ENCODE data around the gene TGIF2.
A peak's percentile ranks its signal among the peaks of the same experiment; 100 is the strongest.
"Not testable (repeated sequence)": the region's sequence is repeated elsewhere in the genome, so short reads cannot be mapped to it uniquely, and the experiment has no call there.

TGIF2 gene

DNA sequence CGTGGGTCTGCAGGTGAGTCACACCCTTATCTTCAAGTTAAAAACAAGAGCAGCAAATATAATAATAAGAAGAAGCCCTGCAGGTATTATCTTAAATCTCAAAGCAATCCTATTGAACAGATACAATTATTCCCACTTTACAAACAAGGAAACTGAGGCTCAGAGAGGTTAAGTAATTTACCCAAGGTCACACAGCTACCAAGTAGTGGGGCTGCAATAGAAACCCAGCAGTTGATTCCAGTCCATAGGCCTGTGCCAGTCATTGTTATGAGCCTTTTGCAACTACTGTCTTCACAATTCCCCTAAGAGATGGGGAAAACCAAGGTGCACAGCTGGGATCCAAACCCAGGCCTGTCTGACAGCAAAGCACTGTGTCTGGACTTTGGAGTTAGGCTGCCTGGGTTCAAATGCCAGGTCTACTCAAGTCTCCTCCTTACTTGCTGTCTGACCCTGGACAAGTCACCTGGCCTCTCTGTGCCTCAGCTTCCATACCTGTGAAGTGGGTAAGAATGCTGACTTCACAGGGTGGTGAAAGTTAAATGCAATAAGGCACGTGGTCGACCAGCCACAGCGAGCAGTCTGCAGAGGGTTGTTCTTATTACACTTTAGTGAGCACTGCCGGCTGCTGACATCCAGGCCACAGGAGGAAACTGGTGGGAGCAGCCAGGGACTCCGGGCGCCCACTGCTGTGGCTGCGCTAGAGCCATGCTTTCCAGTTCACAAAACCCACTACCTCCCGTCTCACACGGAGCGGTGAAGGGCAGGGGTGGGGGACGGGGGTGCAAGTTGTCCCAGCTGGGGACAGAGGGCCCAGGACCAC is 26.0 kb upstream of the TGIF2 start:
- DNase-seq = no peak

DNA sequence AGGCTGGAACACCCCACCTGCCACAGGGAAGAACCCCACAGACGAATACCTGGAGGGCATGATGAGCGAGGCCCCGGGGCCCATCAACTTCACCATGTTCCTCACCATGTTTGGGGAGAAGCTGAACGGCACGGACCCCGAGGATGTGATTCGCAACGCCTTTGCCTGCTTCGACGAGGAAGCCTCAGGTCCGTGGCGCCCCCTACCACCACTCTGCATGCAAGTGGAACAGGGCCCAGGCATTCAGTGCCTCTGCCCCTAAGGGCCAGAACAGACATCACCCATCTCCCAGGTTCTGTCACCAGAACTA is 25.4 kb upstream of the TGIF2 start:
- DNase-seq = peak; percentile 22 to 27

DNA sequence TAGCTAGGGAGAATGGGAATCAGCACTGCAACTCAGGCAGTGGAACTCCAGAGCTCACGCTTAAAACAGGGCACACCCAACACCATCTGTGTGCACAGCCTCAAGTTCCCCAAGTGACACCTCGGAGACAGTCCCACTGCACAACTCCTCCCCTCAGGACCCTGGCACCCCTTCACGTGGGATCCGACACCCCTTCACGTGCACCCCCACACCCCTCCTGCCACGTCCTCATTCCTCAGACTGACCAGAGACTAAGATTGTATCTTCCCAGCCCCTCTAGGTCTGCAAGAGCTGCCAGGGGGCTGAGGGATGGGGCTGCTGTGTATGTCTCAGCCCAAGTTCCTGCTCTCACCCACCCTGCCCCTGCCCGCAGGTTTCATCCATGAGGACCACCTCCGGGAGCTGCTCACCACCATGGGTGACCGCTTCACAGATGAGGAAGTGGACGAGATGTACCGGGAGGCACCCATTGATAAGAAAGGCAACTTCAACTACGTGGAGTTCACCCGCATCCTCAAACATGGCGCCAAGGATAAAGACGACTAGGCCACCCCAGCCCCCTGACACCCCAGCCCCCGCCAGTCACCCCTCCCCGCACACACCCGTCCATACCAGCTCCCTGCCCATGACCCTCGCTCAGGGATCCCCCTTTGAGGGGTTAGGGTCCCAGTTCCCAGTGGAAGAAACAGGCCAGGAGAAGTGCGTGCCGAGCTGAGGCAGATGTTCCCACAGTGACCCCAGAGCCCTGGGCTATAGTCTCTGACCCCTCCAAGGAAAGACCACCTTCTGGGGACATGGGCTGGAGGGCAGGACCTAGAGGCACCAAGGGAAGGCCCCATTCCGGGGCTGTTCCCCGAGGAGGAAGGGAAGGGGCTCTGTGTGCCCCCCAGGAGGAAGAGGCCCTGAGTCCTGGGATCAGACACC is 24.4 kb upstream of the TGIF2 start:
- DNase-seq = no peak

DNA sequence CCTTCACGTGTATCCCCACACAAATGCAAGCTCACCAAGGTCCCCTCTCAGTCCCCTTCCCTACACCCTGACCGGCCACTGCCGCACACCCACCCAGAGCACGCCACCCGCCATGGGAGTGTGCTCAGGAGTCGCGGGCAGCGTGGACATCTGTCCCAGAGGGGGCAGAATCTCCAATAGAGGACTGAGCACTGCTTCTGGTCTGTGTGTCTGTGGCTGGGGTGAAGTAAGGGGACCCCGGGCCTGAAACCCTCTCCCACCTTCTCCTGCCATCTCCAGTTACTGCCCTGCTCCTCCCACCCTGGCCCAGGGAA is 23.8 kb upstream of the TGIF2 start:
- DNase-seq = no peak

DNA sequence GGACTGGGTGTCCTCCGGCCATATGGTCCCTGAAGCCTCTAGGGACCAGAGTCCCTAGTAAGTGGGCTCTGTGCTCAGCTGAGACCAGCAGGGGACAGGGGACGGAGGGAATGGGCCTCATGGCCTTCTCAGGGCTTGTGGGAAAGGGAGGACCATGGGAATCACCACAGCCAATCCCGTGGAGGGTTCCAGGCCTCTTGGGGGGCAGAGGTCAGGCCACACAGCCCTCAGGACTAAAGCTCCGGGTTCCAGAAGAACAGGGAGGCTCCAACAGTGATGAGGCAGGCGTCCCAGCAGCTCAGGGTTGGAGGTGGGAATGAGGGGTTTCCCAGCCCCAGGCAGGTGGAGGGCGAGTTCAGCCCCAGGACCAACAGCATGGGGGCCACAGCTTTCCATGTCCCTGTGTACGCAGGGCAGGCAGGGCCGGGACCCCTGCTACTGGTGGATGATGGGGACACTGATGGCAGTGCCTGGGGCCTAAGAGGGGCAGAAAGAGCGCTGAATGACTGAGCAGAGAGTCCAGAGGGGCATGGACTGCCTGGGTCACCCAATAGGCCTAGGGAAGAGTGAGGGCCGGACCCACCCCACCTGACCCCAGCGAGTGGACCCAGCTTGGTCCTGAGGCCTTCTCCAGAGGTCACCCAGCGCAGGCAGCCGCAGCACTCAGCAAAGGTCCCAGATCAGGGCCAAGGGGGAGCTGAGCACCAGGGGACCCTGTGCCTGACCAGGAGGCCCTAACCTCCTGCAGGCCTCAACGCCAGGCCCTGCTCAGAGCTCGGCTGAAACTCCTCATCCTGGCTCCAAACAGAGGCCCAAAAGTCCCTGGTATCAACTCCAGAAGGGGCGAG is 23.2 kb upstream of the TGIF2 start:
- no peak for DNase-seq

DNA sequence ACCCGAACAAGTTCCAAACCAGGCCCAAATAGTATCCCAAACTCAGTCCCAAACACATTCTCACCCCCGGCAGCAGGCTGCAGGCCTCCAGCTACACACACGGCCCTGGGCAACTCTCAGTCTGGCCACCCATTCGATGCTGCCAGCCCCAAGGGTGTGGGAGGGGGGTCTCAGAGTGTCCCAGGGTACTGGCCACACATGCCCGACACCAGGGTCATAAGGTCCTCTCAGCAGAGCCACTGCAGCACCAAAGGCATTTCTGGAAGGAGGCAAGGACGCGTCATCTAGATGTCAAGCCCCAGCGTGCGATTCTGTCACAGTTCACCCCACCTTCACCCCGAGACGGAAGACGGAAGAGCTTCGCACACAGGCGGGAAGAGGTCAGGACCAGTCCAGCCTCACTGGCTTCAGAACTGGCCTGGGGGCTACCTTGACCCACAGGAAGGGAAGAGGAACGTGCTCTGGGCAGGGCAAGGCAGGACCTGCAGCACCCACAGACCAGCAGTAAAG is 22.6 kb upstream of the TGIF2 start:
- DNase-seq = no peak

DNA sequence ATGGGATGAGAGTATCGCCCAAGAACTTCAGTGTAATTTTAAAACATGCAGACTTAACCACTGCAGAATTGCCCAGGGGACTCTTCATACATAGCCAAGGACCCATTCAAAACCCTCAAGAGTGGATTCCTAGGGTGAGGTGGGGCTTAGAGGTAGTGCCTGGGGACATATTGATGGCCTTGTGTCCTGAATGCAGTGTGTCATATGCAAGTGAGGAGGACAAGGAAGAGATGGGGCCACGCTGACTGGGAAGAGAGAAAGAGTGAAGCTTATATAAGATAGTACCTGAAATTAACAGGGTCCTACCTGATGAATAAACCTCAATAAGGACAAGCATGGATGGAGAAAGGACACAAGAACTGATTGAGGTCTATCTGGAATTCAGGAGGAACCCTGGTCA is 18.1 kb upstream of the TGIF2 start:
- DNase-seq = no peak

DNA sequence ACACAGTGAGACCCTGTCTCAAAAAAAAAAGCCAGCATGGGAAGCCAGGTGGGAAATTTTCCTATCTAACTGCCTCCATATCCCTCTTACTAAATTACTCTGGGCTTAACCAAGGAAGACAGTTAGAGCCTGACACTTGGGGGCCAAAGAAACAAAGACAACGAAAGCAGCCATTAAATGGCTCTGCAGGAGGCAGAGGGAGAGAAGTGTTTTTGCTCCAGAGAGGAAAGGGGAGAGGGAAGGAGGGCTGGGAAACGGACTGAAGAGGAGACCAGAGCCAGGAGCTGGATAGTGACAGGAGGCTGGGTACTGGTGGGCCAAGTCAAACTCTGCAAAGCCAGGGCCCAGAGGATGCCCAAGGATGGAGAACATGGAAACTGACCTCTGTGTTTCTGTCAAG is 10.7 kb upstream of the TGIF2 start:
- no peak for DNase-seq

DNA sequence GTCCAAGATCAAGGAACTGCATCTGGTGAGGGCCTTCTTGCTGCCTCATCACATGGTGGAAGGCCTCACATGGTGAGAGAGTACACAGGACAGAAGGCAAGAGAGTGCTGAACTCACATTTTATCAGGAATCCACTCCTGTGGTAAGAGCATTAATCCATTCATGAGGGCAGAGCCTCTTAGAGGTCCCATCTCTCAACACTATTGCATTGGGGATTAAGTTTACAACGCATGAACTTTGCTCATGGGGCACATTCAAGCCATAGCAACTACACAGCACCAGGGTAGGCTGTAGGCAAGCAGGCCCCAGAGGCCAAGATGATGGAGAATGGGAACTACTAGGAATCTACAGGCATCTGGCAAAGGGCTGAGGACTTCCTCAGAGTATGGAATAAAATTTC is 10.0 kb upstream of the TGIF2 start:
- no peak for DNase-seq

DNA sequence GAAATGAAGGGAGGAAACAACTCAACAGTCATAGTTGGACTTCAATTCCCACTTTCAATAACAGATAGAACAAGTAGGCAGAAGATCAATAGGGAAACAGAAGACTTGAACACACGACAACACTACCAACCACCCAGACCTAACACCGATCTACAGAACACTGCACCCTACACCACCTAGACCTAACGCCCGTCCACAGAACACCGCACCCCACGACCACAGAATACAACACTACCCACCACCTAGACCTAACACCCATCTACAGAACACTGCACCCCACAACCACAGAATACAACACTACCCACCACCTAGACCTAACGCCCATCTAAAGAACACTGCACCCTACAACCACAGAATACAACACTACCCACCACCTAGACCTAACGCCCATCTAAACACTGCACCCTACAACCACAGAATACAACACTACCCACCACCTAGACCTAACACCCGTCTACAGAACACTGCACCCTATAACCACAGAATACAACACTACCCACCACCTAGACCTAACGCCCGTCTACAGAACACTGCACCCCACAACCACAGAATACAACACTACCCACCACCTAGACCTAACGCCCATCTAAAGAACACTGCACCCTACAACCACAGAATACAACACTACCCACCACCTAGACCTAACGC is 9.2 kb upstream of the TGIF2 start:
- not testable (repeated sequence) for DNase-seq

DNA sequence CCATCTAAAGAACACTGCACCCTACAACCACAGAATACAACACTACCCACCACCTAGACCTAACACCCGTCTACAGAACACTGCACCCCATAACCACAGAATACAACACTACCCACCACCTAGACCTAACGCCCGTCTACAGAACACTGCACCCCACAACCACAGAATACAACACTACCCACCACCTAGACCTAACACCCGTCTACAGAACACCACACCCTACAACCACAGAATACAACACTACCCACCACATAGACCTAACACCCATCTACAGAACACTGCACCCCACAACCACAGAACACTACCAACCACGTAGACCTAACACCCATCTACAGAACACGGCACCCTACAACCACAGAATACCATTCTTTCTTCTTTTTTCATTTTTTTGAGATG is 8.7 kb upstream of the TGIF2 start:
- DNase-seq = not testable (repeated sequence)

DNA sequence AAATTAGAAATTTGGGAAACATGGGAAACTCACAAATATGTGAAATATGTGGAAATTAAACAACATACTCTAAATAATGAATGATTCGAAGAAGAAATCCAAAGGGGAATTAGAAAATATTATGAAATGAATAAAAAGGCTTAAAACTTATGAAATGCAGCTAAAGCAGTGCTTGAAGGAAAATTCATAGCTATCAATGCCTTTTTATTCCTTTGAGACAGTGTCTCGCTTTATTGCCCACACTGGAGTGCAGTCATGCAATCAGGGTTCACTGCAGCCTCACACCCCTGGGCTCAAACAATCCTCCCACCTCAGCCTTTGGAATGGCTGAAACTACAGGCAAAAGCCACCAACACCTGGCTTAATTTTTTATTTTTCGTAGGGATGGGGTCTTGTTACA is 7.9 kb upstream of the TGIF2 start:
- DNase-seq = no peak

DNA sequence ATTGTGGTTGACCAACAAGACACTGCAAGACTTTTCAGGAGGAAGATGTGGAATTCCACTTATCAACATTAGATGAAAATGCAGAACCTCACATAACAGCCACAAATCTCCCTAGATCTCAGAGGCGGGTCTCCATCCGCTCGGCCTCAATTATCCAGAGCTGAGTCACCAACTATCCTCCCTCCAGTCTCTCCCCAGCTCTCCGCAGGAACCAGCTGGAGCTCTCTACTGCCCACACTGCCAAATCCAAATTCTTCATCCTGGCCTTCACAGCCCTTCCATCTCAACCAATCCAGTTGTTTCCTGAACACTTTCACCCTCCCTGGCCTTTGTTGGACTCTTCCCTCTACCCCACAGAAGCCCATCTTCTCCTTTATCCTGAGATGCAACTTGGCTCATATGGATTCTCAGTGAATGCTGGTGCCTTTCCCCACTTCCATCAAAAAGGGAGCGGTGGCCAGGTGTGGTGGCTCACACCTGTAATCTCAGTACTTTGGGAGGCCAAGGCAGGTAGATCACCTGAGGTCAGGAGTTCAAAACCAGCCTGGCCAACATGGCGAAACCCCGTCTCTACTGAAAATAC is 3.5 kb upstream of the TGIF2 start:
- DNase-seq = no peak

DNA sequence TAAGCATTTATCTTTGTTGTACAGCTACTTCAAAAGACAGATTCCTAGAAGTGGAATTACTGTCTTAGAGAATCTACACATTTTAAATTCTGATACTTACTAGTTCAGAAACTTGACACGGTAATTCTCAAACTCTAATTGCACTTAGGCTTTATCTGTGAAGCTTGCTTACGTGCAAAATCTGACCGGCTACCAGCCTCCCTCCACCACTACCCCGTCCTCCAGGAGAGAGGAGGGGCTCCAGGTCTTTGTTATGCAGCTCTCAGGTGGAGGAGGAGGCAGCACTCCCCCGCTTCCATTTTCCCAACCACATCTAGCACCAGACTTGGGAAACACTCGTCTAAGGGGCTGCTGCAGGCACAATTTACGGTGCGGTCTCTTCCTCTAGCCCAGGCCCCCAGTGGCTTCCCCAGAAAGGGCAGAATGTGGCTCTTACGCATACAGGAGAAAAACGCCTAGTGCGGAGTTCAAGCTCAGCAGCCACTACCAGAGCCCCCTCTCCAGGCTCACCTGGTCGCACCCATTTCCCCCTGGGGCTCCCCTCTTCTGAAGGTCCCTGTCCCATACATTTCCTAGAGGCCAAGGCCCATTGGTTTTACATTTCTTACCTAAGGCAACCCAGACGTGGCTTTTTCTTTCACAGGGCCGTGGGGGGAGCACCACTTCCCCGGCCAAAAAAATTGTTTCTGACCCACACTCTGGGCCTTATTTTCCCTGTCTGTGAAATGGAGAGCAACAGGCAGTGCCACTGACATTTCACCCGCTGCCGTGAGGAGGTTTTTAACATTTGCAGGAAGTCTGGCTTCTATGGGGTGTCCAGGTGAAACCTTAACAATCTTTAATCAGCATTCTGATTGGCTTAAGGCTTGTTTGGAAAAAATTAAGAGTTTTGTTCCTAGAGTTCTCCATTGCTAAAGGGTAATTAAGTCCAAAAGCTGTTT is 1.6 kb upstream of the TGIF2 start:
- no peak for DNase-seq

DNA sequence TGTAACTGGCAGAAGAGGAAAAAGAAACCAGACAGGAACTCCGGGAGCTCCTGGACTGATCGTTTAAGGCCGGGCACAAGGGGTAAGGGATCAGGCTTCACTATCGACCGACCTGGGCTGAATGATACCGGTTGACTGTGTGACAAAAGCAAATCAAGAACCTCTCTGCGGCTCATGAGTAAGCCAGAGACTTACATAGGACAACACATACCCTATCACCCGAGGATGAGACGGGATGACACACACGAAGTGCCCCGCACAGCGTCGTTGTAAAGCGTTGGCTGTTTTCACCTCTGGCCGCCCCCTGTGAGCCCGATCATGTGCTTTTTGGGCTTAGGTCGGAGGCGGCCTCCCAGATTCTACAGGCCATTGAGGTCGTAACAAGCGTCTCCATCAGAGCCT is 695 bp upstream of the TGIF2 start:
- DNase-seq = no peak

DNA sequence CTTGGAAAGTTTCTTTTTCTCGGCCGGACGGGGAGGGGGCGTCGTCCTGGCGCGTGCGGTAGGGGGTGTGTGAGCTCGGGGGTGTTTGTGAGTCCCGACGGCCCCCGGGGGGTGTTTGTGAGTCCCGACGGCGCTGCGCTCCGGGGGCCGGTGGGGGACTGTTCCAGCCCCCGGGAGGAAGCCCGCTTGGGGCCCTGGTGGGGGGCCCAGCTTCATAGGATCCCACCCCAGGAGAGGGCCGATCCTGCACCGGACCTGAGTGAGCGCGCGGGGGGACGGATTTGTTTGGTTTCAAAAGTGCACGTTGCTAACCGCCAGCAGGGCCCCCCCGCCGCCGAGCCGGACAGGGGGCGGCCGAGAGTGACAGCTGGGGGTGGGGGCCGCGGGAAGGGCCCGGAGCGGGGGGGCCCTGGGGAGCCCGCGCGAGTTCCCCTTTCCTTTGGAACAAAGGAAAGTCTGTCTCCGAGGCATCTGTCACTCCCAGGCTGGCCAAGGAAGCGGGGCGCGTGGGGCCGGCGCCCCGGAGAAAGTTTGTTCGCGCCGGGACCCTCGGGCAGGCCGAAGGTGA is 485 bp downstream of the TGIF2 start:
- no peak for DNase-seq

DNA sequence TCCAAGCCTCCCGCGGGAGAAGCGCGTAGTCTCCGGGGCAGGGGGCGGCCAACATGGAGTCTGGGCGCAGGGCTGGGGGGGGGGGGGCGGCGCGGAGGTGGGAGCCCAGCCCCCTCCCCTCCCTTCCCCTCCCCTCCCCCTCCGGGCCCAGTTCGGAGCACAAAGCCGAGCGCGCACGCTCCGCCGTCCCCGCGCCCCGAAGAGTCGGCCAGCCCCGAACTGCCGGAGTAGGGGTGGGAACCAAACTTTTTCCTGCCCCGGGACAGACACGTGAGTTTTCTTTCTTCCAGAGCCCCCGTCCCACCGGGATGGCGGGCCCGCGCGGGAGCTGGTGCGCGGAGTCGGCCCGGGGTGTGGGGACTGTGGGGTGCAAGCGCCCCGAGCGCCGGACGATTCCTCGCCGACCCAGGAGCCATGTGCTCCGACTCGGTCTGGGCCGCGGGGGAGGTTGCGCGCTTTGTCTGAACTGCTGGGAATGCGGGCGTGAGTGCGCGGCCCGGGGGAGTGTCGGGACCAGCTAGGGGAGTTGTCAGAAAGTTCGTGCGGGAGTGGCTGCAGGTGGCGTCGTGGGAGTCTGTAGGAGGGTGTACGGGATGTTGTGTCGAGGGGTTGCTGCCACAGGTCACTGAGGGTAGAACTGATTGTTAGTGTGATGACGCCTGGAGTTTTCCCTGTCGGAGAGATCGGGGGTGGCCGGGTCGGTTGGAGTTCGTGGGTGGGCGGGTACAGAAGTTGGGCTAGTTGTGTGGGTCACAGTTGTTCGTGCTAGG is 1.2 kb downstream of the TGIF2 start:
- no peak for DNase-seq

DNA sequence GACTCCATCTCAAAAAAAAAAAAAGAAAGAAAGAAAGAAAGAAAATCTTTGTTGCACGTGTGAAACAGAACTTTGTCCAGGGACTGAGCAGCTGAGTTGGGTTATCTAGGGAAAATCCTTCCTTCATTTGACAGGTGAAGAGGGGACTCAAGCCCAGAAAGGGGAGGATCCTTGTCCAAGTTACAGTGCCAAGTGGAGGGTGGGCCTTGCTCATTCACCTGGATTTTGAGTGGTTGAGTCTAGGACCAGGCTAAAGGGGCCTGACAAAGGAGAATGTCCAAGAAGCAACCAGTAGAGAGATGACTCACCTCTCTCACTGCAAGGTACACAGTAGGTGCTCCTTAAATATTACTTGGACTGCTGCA is 2.7 kb downstream of the TGIF2 start:
- no peak for DNase-seq

DNA sequence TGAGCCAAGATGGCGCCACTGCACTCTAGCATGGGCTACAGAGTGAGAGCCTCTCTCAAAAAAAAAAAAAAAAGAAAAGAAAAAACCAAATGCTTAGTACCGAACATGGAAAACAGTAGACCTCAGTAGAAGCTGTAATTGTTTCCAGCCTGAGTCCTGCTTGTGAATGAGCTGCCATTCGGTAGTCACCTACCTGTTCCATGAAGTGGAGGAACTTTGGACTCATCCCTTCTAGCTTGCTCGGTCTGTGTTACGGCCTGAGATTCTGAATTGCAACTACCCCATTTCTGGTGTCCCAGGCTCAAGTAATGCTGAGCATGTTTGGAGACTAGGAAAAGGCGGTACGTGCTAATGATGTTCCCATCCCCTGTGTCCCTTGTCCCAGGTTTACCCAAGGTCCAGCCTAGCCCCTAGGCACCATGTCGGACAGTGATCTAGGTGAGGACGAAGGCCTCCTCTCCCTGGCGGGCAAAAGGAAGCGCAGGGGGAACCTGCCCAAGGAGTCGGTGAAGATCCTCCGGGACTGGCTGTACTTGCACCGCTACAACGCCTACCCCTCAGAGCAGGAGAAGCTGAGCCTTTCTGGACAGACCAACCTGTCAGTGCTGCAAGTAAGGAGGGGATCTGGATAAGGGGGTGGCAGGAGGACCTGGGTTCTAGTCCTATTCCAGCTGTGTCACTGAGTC is 5.1 kb downstream of the TGIF2 start:
- DNase-seq = no peak

All from SHP77 (cell line).